GM12892 (cell line): ENCODE measurements around the gene LY6G6C.

Source experiments
- POLR2A ChIP-seq: IDR thresholded peaks from 2 replicates; pipeline ENCODE4 v1.6.1; 2011; ENCODE audit warnings: low read depth, low read length, control low read depth
- POLR2AphosphoS5 ChIP-seq: IDR thresholded peaks from 2 replicates; pipeline ENCODE4 v1.6.1; 2011; ENCODE audit warnings: low read depth, low read length, control low read depth

DNA sequence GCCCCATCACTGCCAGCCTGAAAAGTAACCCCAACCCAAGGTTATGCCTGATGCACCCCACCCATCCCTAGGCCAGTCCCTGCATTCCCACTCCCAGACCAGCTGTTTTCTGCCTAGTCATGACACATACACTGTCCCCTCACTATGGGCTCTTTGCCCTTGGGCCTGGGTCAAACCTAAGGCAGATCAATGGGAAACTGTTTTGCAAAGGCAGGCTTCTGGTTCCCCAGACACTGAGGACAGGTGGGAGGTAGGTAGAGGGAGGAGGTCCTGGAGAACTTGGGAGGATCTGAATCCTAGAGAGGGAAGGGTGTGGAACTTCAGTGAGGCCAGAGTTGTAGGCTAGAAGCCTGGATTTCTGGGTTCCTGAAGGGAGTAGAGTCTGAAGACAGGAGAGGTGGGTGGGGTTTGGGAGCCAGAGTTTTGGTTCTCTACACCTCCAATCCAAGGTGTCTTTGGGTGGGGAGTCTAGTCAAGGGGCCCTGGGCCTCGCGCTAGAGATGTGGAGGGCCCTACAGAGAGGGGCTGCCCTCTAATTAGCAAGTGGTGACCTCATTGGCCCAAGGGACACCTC lies 12.8 kb upstream of the LY6G6C start:
- no peak for TF ChIP-seq POLR2AphosphoS5
- TF ChIP-seq POLR2A = no peak
